Measurements from ENCODE around the gene ITGAL.
"Not testable (repeated sequence)": the region's sequence is repeated elsewhere in the genome, so short reads cannot be mapped to it uniquely, and the experiment has no call there.

GRCh38 chr16:30539986-30540526 is 67.5 kb downstream of the ITGAL start:
- TF ChIP-seq PATZ1 (CRISPR knock-in tag; IDR thresholded peaks at IDR 0.05; ENCODE audit: borderline replicate concordance); RARB (CRISPR knock-in tag; IDR thresholded peaks at IDR 0.05); TSHZ2 (CRISPR knock-in tag; IDR thresholded peaks at IDR 0.05); ARNTL (CRISPR knock-in tag; IDR thresholded peaks at IDR 0.05; ENCODE audit: borderline replicate concordance, low read depth); ZNF565 (CRISPR knock-in tag; conservative IDR thresholded peaks at IDR 0.05; ENCODE audit: low read depth); CSRNP3 (CRISPR knock-in tag; IDR thresholded peaks at IDR 0.05); TCF4 (CRISPR knock-in tag; IDR thresholded peaks at IDR 0.05; ENCODE audit: borderline replicate concordance); ZFP30 (CRISPR knock-in tag; IDR thresholded peaks at IDR 0.05); POU6F1 (CRISPR knock-in tag; IDR thresholded peaks at IDR 0.05; ENCODE audit: borderline replicate concordance, low read depth); ZFP3 (CRISPR knock-in tag; IDR thresholded peaks at IDR 0.05); CREB5 (CRISPR knock-in tag; IDR thresholded peaks at IDR 0.05; ENCODE audit: low read depth): not testable (repeated sequence)

All from SK-N-SH treated with all-trans-retinoic acid at 6 μM for 48 hours (cell line).